ENCODE results near the gene C19orf81.

DNA sequence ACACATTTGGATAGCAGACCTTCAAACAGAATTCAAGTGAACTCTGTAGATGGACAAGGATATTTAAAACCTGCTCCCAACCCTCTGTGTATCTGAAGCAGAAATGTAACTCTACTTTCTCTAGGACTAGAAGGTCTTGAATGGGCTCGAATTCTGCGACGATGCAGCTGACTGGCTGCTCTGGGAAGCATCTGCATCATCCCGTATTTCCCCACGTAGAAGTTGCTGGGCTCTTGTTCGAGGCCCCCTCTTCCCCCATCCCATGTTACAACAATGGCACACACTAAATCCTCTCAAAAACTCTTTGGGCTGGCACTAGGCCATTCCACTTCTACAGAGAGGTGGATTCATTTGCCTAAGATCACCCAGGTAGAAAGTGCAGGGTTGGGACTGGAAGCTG is 15.0 kb downstream of the C19orf81 start:
- TF ChIP-seq EGR1 (IDR thresholded peaks at IDR 0.05; ENCODE audit: borderline replicate concordance, low read depth, low read length): no peak
- TF ChIP-seq YY1 (IDR thresholded peaks at IDR 0.05; ENCODE audit: low read depth, low read length): no peak
- no peak for TF ChIP-seq MAFK (IDR thresholded peaks at IDR 0.05; ENCODE audit: low read depth, low read length)
- TF ChIP-seq CTCF (IDR thresholded peaks at IDR 0.05; ENCODE audit: control extremely low read depth in 1 of 3, insufficient read depth in 1 of 3, low read depth in 1 of 3, low read length in 3 of 3): no peak
